Measurements from ENCODE around the gene IGSF21.

DNA sequence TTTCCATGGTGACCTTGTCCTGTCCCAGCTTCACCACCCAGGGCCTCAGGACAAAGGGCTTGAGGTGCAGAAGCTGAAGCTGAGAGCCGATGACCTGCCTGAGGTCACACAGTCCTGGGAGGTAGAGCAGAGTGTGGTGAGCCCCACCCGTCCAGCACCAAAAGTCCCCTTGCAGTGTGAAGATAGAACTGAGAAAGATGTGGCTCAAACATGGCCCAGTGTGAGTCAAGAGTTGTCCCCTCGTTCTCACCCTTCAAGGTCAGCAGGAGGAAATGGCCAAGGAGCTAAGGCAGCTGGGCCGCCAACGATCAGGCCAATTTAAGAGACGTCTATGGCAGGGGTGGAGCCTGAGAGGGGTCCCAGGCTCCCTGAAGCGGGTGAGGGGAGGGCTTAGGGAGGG is 215.7 kb downstream of the IGSF21 start:
- TF ChIP-seq, protein P1, sequence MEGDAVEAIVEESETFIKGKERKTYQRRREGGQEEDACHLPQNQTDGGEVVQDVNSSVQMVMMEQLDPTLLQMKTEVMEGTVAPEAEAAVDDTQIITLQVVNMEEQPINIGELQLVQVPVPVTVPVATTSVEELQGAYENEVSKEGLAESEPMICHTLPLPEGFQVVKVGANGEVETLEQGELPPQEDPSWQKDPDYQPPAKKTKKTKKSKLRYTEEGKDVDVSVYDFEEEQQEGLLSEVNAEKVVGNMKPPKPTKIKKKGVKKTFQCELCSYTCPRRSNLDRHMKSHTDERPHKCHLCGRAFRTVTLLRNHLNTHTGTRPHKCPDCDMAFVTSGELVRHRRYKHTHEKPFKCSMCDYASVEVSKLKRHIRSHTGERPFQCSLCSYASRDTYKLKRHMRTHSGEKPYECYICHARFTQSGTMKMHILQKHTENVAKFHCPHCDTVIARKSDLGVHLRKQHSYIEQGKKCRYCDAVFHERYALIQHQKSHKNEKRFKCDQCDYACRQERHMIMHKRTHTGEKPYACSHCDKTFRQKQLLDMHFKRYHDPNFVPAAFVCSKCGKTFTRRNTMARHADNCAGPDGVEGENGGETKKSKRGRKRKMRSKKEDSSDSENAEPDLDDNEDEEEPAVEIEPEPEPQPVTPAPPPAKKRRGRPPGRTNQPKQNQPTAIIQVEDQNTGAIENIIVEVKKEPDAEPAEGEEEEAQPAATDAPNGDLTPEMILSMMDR (conservative IDR thresholded peaks at IDR 0.05) = no peak
- no peak for TF ChIP-seq ZFX (IDR thresholded peaks at IDR 0.05)
